CD4-positive, alpha-beta T cell (primary cell): Measurements from ENCODE around the gene PRRX1. TPM values are rescaled to one million over a fixed set of nuclear protein-coding genes. Genes with fewer than 3 reads are reported as not detected.

Experiments
- ATAC-seq: fragments of 200-7000 bp; cut with Tn5 transposase; one replicate; pipeline ENCODE4 v1.10.0; 2022; ENCODE audit warnings: mild to moderate bottlenecking; ENCODE audit not compliant: poor library complexity
- CTCF ChIA-PET: fragments of 350-600 bp; sonication (Branson Sonifier 250); formaldehyde crosslinking; loops from one replicate; lab custom pipeline; 2021; ENCODE audit warnings: antibody characterized with exemption, inconsistent platforms; lab: Charles Lee
- POLR2A ChIA-PET: fragments of 350-600 bp; sonication (Branson Sonifier 250); formaldehyde crosslinking; loops from one replicate; lab custom pipeline; 2021; ENCODE audit warnings: antibody characterized with exemption, inconsistent platforms; lab: Charles Lee
- DNase-seq, 14 experiments: peaks; one replicate each; pipeline ENCODE4 v3.0.0-alpha.2; 2013 to 2020; ENCODE audit warnings: mixed read lengths in 2 of 14
- H3K27ac ChIP-seq, 2 donors: one replicate each; pipeline versions ENCODE4 v1.5.1 to v1.7.0; 2013; ENCODE audit warnings: low read length in 2 of 2, low read depth in 1 of 2, mild to moderate bottlenecking in 1 of 2
- H3K27me3 ChIP-seq, 2 experiments: 1 replicate in 1 of 2; 2 replicates in 1 of 2; pipeline versions ENCODE4 v1.6.1 to v1.7.0; 2013; ENCODE audit warnings: low read length in 2 of 2, control low read depth in 1 of 2, mild to moderate bottlenecking in 1 of 2, moderate library complexity in 1 of 2; ENCODE audit not compliant: insufficient read depth in 2 of 2, control insufficient read depth in 1 of 2
- H3K36me3 ChIP-seq: one replicate; pipeline ENCODE4 v1.6.1; 2013; ENCODE audit warnings: low read length, control low read depth; ENCODE audit not compliant: insufficient read depth
- H3K4me1 ChIP-seq: one replicate; pipeline ENCODE4 v1.6.1; 2013; ENCODE audit warnings: low read length, control low read depth; ENCODE audit not compliant: insufficient read depth
- H3K4me3 ChIP-seq: one replicate; pipeline ENCODE4 v1.5.1; 2013; ENCODE audit warnings: mild to moderate bottlenecking, low read length, moderate library complexity
- H3K9me3 ChIP-seq, 2 experiments: 1 replicate in 1 of 2; 2 replicates in 1 of 2; pipeline versions ENCODE4 v1.6.1 to v1.7.0; 2013; ENCODE audit warnings: low read length in 2 of 2, mild to moderate bottlenecking in 2 of 2, control low read depth in 1 of 2, moderate library complexity in 1 of 2; ENCODE audit not compliant: control insufficient read depth in 1 of 2, insufficient read depth in 1 of 2
- H3K27ac Mint-ChIP-seq: one replicate; pipeline ENCODE4 v1.8.0; 2020; ENCODE audit warnings: mixed read lengths
- H3K27me3 Mint-ChIP-seq: one replicate; pipeline ENCODE4 v1.8.0; 2021; ENCODE audit warnings: mixed read lengths
- H3K36me3 Mint-ChIP-seq: one replicate; pipeline ENCODE4 v1.8.0; 2021; ENCODE audit warnings: low read depth, mixed read lengths
- H3K4me1 Mint-ChIP-seq: one replicate; pipeline ENCODE4 v1.8.0; 2021; ENCODE audit warnings: low read depth, mixed read lengths
- H3K4me3 Mint-ChIP-seq: one replicate; pipeline ENCODE4 v1.8.0; 2020; ENCODE audit warnings: mild to moderate bottlenecking, mixed read lengths
- H3K9me3 Mint-ChIP-seq: one replicate; pipeline ENCODE4 v1.8.0; 2020; ENCODE audit warnings: mixed read lengths
- intact Hi-C, 2 experiments: fragments of 100-400 bp; cut with DNase I in 1 of 2; cut with micrococcal nuclease in 1 of 2; formaldehyde crosslinking; loops; one replicate each; pipeline versions ENCODE4 v1.15.1 to v1.9.0; 2023 to 2025; cut with DNase I, micrococcal nuclease
- total RNA-seq, 174 experiments: library from RNA in 2 of 174; stranded (reverse) in 2 of 174; gene quantifications; one replicate each; pipeline ENCODE4 v1.2.3 and lab custom pipeline; 2021 to 2026
- TF ChIP-seq, protein P1 (sequence below): fragments of 200-600 bp; IDR thresholded peaks from one replicate; pipeline ENCODE4 v1.8.0; 2022; ENCODE audit warnings: antibody characterized with exemption, mild to moderate bottlenecking

The PRRX1 gene
- total RNA-seq, 2 experiments from 2014 or later: not detected

DNA sequence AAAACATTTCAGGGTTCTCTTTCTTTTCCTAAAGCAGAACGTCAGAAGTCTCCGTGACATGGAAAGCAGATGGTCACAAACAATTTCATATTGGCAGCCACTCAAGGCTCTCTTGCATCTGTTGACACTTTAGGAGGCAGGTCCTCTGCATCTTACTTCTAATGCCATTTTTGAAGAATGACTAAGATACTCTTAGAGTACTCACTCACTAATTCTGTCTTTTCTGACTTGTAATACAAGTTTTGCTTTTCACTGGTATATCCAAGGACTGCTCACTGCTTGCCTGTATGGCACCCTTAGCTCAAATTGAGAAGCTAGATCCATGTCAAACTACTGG lies 68.3 kb downstream of the PRRX1 start:
- DNase-seq (no peak), ATAC-seq (no peak)
- no peaks in the 10 kb centered on the region for H3K27me3 ChIP-seq
- H3K4me3 ChIP-seq: no peak overlapping the region
- ChIA-PET CTCF (no interaction called here), POLR2A (no interaction called here)
- Mint-ChIP-seq H3K36me3 (no peaks in the 10 kb centered on the region), H3K27ac (no peak overlapping the region), H3K27me3 (peaks cover 11% of the 10 kb centered on the region), H3K4me3 (no peak overlapping the region), H3K9me3 (no peaks in the 10 kb centered on the region), H3K4me1 (no peaks in the 10 kb centered on the region)
- TF ChIP-seq, protein P1, sequence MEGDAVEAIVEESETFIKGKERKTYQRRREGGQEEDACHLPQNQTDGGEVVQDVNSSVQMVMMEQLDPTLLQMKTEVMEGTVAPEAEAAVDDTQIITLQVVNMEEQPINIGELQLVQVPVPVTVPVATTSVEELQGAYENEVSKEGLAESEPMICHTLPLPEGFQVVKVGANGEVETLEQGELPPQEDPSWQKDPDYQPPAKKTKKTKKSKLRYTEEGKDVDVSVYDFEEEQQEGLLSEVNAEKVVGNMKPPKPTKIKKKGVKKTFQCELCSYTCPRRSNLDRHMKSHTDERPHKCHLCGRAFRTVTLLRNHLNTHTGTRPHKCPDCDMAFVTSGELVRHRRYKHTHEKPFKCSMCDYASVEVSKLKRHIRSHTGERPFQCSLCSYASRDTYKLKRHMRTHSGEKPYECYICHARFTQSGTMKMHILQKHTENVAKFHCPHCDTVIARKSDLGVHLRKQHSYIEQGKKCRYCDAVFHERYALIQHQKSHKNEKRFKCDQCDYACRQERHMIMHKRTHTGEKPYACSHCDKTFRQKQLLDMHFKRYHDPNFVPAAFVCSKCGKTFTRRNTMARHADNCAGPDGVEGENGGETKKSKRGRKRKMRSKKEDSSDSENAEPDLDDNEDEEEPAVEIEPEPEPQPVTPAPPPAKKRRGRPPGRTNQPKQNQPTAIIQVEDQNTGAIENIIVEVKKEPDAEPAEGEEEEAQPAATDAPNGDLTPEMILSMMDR: no peak
- H3K9me3 ChIP-seq: no peaks in the 10 kb centered on the region
- H3K4me1 ChIP-seq: no peaks in the 10 kb centered on the region
- intact Hi-C loops: no loop called here
- no peaks in the 10 kb centered on the region for H3K36me3 ChIP-seq
- H3K27ac ChIP-seq: no peak overlapping the region

DNA sequence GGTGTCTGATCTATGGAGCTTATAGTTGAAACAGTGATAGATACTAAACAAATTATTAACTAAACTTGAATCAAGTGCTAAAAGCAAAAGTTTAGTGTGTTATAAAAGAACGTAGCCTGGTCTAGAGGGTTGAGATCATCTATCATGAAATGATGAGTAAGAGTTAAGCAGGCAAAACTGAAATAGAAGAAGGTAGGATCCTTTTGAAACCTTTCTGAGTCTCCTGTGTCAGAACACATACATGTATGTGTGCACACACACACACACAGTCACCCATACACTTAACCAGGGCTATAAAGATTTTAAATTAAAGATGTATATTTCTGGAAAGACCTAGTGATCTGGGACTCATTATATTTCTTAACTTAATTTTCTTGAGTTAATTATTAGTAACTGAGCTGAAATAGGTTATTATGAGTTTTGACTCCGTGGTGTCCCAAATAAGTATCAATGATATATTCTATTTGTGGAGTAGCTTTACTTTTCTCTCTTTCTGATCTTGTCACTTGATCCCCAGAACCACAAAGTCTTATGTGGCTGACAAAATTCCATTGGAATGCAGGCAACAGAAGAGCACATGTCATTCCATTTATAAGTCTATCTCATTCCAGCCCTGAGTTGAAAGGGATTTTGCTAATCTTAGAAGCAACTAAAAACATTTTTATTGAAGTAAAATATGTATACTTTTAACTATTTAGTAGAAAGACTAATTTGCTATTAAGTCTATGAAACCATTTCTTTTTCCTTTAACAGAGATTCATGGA lies 70.7 kb downstream of the PRRX1 start:
- ChIA-PET POLR2A (no interaction called here), CTCF (no interaction called here)
- Mint-ChIP-seq H3K4me1 (no peaks in the 10 kb centered on the region), H3K36me3 (no peaks in the 10 kb centered on the region), H3K27ac (no peak overlapping the region), H3K9me3 (no peaks in the 10 kb centered on the region), H3K4me3 (no peak overlapping the region), H3K27me3 (peaks cover 18% of the 10 kb centered on the region)
- H3K27ac ChIP-seq: no peak overlapping the region
- intact Hi-C loops: no loop called here
- TF ChIP-seq, protein P1: no peak
- ATAC-seq (no peak), DNase-seq (no peak)
- H3K27me3 ChIP-seq: no peaks in the 10 kb centered on the region
- H3K4me1 ChIP-seq: no peaks in the 10 kb centered on the region
- no peaks in the 10 kb centered on the region for H3K9me3 ChIP-seq
- no peak overlapping the region for H3K4me3 ChIP-seq
- H3K36me3 ChIP-seq: no peaks in the 10 kb centered on the region

DNA sequence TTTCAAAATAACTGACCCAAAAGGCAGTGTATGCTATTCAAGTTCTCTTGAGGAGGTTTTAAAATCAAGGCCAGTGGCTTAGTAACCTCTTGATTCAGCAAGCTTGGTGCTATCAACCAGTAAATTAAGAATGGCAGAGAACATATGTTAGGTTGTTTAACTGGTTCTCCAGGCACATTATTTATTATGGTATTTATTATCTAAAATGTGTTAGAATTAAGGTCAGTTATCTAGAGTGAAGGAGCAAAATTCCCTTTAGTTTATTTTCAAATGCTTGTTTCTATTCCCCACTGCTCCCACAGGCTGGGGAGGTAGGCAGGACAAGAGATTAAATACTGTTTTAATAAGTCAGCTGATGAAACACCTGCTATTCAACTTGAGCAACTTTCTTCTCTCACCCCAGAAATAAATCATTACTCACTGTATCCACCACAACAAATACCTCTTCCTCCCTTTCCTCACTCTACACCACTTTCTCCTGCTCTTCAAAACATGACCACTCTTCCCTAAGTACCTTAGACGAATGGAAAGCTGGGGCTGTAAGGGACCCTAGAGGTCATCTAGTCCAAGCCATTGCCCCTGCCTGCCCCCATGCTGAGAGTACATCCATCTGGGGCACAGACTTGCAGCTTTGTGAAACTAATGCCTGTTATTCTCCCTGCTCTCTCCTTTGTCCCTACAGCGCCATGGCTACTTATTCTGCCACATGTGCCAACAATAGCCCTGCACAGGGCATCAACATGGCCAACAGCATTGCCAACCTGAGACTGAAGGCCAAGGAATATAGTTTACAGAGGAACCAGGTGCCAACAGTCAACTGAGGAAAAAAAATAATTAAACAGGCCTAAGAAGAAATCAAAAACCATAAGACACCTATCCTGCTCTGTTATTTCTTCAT lies 71.7 kb downstream of the PRRX1 start:
- ATAC-seq (no peak), DNase-seq (no peak)
- Mint-ChIP-seq H3K36me3 (no peaks in the 10 kb centered on the region), H3K4me3 (no peak overlapping the region), H3K4me1 (no peaks in the 10 kb centered on the region), H3K27me3 (peaks cover 18% of the 10 kb centered on the region), H3K9me3 (no peaks in the 10 kb centered on the region), H3K27ac (no peak overlapping the region)
- Histone ChIP-seq H3K4me1 (no peaks in the 10 kb centered on the region), H3K4me3 (no peak overlapping the region), H3K27ac (no peak overlapping the region), H3K9me3 (no peaks in the 10 kb centered on the region), H3K27me3 (no peaks in the 10 kb centered on the region), H3K36me3 (no peaks in the 10 kb centered on the region)
- intact Hi-C loops: no loop called here
- CTCF ChIA-PET: no interaction called here
- TF ChIP-seq, protein P1: no peak
- POLR2A ChIA-PET: no interaction called here
